ENCODE results near the gene KIAA1328. TPM values are rescaled to one million over a fixed set of nuclear protein-coding genes. Genes with fewer than 3 reads are reported as not detected.

The KIAA1328 gene
- total RNA-seq, 4 donors from 2014 or later, result 15.4 to 51.2 (median 18.8) TPM

DNA sequence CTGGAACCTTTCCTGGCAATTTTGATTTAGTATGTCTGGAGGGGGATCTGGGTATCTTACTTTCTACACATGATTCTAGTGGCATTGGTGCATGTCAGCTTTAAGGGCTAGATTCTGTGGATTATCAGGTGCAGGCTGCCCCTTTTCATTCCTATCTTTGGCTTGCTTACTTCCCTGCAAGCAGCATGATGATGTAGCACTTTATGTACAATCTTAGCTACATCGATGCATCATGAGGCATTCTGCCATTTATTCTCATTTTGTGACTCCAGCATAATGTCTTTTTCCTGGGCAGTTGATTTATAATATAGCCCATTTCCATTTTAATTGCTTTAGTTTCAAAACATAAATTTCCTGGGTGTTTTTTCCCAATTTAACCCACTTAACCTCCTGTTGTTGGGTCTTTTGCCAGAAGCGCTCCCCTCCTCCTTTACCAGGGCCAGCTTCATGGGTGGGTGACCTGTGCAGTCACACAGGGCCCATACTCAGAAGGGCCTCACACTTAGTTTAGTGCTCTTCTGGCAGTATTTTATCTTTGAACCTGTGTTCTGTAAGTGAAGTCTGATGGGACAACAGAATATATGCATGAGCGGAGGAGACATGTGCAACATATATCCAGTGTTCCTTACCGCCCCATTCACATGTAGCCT is 36.2 kb upstream of the KIAA1328 start:
- no peaks in the 10 kb centered on the region for H3K27me3 ChIP-seq
- no peak overlapping the region for H3K27ac ChIP-seq
- H3K9me3 ChIP-seq, result no peaks in the 10 kb centered on the region
- peaks cover 0 to 39% (median 0%) of the 10 kb centered on the region in 3 donors for H3K36me3 ChIP-seq
- no peaks in the 10 kb centered on the region for H3K4me1 ChIP-seq
- no peak overlapping the region for H3K4me3 ChIP-seq
- TF ChIP-seq POLR2A (IDR thresholded peaks at IDR 0.05), result no peak
- TF ChIP-seq, protein P1, sequence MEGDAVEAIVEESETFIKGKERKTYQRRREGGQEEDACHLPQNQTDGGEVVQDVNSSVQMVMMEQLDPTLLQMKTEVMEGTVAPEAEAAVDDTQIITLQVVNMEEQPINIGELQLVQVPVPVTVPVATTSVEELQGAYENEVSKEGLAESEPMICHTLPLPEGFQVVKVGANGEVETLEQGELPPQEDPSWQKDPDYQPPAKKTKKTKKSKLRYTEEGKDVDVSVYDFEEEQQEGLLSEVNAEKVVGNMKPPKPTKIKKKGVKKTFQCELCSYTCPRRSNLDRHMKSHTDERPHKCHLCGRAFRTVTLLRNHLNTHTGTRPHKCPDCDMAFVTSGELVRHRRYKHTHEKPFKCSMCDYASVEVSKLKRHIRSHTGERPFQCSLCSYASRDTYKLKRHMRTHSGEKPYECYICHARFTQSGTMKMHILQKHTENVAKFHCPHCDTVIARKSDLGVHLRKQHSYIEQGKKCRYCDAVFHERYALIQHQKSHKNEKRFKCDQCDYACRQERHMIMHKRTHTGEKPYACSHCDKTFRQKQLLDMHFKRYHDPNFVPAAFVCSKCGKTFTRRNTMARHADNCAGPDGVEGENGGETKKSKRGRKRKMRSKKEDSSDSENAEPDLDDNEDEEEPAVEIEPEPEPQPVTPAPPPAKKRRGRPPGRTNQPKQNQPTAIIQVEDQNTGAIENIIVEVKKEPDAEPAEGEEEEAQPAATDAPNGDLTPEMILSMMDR (IDR thresholded peaks at IDR 0.05), result no peak
- DNase-seq, result no peak

DNA sequence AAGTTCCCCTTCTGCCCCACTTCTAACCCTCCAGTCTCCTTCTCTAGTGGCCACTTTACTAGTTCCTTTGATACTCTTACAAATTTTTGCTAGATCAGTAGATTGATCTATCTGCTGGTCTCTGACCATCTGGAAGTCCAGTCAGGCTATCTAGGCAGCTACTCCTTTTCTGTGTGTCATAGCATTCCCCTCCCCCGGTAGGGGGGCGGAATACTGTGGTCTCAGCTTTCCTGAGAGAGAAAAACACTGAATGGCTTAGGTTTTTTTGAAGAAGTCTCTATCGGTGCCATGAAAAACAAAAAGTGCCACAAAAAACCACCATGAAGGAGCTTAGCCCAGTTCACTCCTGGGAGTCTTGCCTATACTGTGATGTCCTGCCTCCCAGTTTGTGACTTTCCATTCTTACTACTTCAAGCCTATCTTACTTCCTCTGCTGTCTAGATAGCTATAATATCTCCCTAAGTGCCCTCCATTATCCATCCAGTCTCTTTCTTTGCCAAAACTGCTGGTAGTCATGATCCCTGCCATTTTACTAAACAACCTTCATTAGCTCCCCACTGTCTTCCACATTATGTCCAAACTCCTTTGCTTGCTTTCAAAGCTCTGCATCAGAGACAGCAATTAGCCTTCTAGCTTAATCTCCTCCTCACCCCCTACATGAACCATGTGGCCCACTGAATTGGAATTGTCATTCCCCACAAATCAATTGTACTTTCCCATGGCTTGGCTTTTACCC is 30.0 kb upstream of the KIAA1328 start:
- Histone ChIP-seq H3K4me1 (no peaks in the 10 kb centered on the region), H3K27me3 (no peaks in the 10 kb centered on the region), H3K27ac (no peak overlapping the region), H3K9me3 (no peaks in the 10 kb centered on the region), H3K36me3 (peaks cover 0 to 71% (median 0%) of the 10 kb centered on the region in 3 donors), H3K4me3 (no peak overlapping the region)
- TF ChIP-seq, protein P1 (IDR thresholded peaks at IDR 0.05), result no peak
- TF ChIP-seq POLR2A (IDR thresholded peaks at IDR 0.05), result no peak
- DNase-seq, result no peak

- H3K36me3 ChIP-seq, result peaks cover 0 to 50% (median 0%) of the 10 kb centered on the region in 3 donors
- no peak overlapping the region for H3K4me3 ChIP-seq
- no peaks in the 10 kb centered on the region for H3K27me3 ChIP-seq
- TF ChIP-seq, protein P1 (IDR thresholded peaks at IDR 0.05), result no peak
- no peak for TF ChIP-seq POLR2A (IDR thresholded peaks at IDR 0.05)
- no peak for DNase-seq
- H3K9me3 ChIP-seq, result no peaks in the 10 kb centered on the region
- no peaks in the 10 kb centered on the region for H3K4me1 ChIP-seq
- no peak overlapping the region for H3K27ac ChIP-seq
These were observed 23.8 kb upstream of the KIAA1328 start for GRCh38 chr18:36805105-36805504.

DNA sequence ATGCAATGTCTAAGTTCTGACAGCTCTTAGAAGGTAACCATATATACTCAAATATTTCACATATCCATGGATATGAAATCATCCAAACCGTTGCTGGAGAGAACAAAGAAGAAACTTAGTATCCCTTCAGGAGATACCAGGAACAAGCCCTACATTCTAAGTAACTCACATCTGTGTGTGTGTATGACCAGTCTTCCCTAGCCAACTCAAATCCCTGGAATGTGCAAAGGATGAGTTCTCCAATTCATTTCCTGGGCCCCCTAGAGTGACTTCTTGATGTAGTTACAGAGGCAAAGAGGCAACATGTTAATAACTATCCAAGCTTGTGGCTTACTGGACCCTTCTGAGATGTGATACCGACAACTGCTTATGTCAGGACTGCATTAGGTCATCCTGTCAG is 20.2 kb upstream of the KIAA1328 start:
- peaks cover 0 to 22% (median 0%) of the 10 kb centered on the region in 3 donors for H3K36me3 ChIP-seq
- no peak for DNase-seq
- TF ChIP-seq POLR2A (IDR thresholded peaks at IDR 0.05), result no peak
- TF ChIP-seq, protein P1 (IDR thresholded peaks at IDR 0.05), result no peak
- no peak overlapping the region for H3K4me3 ChIP-seq
- H3K9me3 ChIP-seq, result no peaks in the 10 kb centered on the region
- no peak overlapping the region for H3K27ac ChIP-seq
- no peaks in the 10 kb centered on the region for H3K4me1 ChIP-seq
- H3K27me3 ChIP-seq, result no peaks in the 10 kb centered on the region

DNA sequence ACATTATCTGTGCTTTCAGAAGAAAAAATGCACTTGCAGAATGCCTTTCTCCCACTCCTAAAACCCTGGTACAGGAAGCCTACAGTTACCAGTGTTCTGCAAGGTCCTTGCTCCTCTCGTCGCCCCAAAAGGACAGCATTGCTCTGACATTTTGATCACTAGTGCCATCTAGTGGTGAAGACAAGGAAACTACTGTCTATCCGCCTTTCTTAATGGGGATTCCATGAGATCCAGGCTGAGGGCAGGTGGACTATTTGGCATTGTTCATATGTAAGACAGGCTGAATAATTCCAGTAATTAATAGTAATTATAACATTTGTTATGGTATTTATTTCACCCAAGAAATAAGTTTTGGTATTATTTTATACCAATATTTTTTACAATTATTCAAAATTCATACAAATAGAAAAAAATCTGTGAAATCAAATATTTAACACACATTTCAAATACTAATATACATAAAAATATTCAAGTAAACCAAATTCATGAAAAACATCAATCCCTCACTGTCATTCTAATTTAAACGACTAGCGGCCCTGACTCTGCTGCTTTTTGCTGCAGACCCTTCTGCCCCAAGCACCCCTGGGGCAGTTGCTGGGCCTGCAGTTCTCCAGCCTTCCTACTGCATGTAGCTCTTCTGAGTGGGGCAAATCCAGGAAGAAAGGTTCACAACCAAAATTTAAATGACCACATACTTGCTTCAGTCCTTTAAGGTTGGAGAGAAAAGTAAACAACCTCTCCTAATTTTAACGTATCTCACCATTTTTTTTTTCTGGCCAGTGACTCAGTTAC is 19.1 kb upstream of the KIAA1328 start:
- H3K36me3 ChIP-seq, result peaks cover 0 to 17% (median 0%) of the 10 kb centered on the region in 3 donors
- no peak overlapping the region for H3K4me3 ChIP-seq
- TF ChIP-seq, protein P1 (IDR thresholded peaks at IDR 0.05), result peak; percentile 38 to 79 (median 72)
- TF ChIP-seq POLR2A (IDR thresholded peaks at IDR 0.05), result no peak
- H3K27me3 ChIP-seq, result no peaks in the 10 kb centered on the region
- peak in 2 of 3 donors; percentile 17 to 64 for DNase-seq
- no peaks in the 10 kb centered on the region for H3K4me1 ChIP-seq
- H3K27ac ChIP-seq, result no peak overlapping the region
- H3K9me3 ChIP-seq, result no peaks in the 10 kb centered on the region

Measured in Peyer's patch (tissue), 4 donors.